SU-DHL-6 (cell line): Measurements from ENCODE around the gene ETFRF1.

Experiments
- EZH2phosphoT487 ChIP-seq: fragments of 200-600 bp; sonication (generic), shearing (Covaris generic); conservative IDR thresholded peaks from 2 replicates; pipeline ENCODE4 v1.6.1; 2018; ENCODE audit warnings: mild to moderate bottlenecking, antibody characterized with exemption, low read length, moderate library complexity, mixed read lengths
- TF ChIP-seq, protein P1 (sequence below): fragments of 200-600 bp; sonication (generic); IDR thresholded peaks from one replicate; pipeline ENCODE4 v1.5.1; 2017; ENCODE audit warnings: antibody characterized with exemption, mild to moderate bottlenecking, low read length, moderate library complexity; ENCODE audit not compliant: insufficient read depth, poor library complexity, severe bottlenecking

DNA sequence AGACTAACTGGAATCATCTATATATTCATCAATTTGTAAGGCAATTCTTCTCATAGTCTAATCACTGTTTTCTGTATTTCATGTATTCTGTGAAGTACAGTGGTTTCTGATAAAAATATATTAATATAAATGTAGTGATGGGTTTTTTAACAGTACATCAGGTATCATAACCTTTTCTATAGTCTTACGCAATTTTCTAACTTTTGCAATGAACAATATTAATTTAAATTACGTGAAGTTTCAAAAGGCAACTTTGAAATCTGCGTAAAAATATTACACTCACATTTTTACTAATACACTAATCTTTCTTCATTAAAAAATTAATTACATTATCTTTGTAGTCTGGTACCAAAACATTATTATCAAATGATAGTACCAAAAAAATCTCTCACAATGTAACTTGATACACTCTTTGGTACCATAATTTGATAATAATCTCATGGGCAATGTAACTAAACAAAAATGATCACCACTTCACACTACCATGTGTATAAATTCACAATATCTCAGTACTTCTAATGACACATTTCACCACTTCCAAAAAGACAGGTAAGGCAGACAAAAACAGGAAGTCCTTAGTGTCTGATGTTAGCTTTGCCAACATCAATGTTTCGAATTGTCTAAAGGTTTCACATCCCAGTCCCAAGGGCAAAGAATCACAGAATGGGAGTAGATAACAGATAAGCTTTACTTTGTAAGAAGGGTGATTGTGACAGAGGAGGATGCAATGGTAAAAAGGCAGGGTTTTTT, 8.8 kb upstream of the ETFRF1 start:
- TF ChIP-seq, protein P1, sequence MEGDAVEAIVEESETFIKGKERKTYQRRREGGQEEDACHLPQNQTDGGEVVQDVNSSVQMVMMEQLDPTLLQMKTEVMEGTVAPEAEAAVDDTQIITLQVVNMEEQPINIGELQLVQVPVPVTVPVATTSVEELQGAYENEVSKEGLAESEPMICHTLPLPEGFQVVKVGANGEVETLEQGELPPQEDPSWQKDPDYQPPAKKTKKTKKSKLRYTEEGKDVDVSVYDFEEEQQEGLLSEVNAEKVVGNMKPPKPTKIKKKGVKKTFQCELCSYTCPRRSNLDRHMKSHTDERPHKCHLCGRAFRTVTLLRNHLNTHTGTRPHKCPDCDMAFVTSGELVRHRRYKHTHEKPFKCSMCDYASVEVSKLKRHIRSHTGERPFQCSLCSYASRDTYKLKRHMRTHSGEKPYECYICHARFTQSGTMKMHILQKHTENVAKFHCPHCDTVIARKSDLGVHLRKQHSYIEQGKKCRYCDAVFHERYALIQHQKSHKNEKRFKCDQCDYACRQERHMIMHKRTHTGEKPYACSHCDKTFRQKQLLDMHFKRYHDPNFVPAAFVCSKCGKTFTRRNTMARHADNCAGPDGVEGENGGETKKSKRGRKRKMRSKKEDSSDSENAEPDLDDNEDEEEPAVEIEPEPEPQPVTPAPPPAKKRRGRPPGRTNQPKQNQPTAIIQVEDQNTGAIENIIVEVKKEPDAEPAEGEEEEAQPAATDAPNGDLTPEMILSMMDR, result no peak
- no peak for TF ChIP-seq EZH2phosphoT487
